Measurements from ENCODE around the gene CFAP65. TPM values are rescaled to one million over a fixed set of nuclear protein-coding genes. Genes with fewer than 3 reads are reported as not detected.

Gene CFAP65
- total and polyA plus RNA-seq, 2 of the 13 experiments (the other 11 are each of a cell fraction or from before 2014, with no cell fraction given): 0.05 TPM; not detected in 1

DNA sequence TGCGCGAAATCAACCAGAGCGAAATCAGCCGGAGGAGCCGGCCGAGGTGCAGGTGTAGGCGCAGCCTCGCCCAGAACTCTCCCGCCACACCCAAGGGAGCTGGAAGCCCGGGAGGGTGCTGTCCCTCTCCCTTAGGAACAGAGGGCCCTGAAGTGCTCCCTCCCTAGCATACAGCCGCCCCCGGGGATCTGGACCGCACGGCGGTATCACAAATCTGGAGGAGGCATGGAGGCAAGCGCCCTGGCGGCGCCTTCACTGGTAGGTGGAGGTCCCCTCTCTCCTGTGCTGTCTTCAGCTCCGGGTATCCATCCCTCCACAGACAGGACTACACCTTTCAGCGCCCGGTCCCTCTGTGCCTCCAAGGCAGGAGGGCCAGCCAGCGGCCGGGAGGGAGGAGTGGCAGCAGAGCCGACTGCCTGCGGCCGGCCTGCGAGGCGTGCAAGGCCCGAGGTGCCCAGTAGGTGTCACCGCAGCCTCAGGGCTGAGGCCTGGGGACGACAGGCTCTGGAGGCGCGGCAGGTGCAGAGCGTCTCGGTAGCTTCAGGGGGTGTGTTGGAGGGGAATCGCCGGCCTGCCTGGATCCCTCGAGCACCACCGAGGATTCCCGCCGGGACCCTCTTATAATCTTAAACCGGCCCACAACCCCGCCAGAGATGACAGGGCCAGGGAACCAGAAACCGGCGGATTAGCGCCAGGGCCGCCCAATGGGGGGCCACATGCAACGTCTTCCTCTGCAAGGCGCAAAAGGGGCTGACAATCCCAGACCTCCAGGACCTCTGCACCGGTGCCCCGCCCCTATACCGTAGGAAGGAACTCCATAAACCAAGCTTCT lies 16.6 kb upstream of the CFAP65 start (continued):
- TF ChIP-seq, protein P1, sequence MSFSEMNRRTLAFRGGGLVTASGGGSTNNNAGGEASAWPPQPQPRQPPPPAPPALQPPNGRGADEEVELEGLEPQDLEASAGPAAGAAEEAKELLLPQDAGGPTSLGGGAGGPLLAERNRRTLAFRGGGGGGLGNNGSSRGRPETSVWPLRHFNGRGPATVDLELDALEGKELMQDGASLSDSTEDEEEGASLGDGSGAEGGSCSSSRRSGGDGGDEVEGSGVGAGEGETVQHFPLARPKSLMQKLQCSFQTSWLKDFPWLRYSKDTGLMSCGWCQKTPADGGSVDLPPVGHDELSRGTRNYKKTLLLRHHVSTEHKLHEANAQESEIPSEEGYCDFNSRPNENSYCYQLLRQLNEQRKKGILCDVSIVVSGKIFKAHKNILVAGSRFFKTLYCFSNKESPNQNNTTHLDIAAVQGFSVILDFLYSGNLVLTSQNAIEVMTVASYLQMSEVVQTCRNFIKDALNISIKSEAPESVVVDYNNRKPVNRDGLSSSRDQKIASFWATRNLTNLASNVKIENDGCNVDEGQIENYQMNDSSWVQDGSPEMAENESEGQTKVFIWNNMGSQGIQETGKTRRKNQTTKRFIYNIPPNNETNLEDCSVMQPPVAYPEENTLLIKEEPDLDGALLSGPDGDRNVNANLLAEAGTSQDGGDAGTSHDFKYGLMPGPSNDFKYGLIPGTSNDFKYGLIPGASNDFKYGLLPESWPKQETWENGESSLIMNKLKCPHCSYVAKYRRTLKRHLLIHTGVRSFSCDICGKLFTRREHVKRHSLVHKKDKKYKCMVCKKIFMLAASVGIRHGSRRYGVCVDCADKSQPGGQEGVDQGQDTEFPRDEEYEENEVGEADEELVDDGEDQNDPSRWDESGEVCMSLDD (CRISPR knock-in tag; IDR thresholded peaks at IDR 0.05; ENCODE audit: borderline replicate concordance): no peak
- TF ChIP-seq, protein P2, sequence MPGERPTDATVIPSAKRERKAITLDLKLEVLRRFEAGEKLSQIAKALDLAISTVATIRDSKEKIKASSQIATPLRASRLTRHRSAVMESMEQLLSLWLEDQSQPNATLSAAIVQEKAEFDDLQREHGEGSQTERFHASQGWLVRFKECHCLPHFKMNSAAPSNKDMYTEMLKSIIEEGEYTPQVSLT (CRISPR knock-in tag; IDR thresholded peaks at IDR 0.05; ENCODE audit: borderline replicate concordance, low read depth): no peak
- TF ChIP-seq ARID2 (CRISPR knock-in tag; IDR thresholded peaks at IDR 0.05; ENCODE audit: borderline replicate concordance): no peak
- peak; percentile 74; the same call in 1 of the 2 replicates for TF ChIP-seq ISL2 (CRISPR knock-in tag; IDR thresholded peaks at IDR 0.05)
- TF ChIP-seq, protein P3, sequence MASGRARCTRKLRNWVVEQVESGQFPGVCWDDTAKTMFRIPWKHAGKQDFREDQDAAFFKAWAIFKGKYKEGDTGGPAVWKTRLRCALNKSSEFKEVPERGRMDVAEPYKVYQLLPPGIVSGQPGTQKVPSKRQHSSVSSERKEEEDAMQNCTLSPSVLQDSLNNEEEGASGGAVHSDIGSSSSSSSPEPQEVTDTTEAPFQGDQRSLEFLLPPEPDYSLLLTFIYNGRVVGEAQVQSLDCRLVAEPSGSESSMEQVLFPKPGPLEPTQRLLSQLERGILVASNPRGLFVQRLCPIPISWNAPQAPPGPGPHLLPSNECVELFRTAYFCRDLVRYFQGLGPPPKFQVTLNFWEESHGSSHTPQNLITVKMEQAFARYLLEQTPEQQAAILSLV (CRISPR knock-in tag; IDR thresholded peaks at IDR 0.05; ENCODE audit: borderline replicate concordance): peak; percentile 82; the same call in 1 of the 2 replicates
- TF ChIP-seq ZNF567 (CRISPR knock-in tag; IDR thresholded peaks at IDR 0.05; ENCODE audit: borderline replicate concordance): peak; percentile 91; the same call in 1 of the 2 replicates
- TF ChIP-seq ZNF674 (CRISPR knock-in tag; IDR thresholded peaks at IDR 0.05; ENCODE audit: low read depth): no peak
- TF ChIP-seq SCMH1 (CRISPR knock-in tag; IDR thresholded peaks at IDR 0.05; ENCODE audit: borderline replicate concordance): no peak
- no peak for TF ChIP-seq NFIB (CRISPR knock-in tag; IDR thresholded peaks at IDR 0.05; ENCODE audit: borderline replicate concordance)
- TF ChIP-seq ZNF768 (CRISPR knock-in tag; IDR thresholded peaks at IDR 0.05): peak; percentile 61
- TF ChIP-seq, protein P4, sequence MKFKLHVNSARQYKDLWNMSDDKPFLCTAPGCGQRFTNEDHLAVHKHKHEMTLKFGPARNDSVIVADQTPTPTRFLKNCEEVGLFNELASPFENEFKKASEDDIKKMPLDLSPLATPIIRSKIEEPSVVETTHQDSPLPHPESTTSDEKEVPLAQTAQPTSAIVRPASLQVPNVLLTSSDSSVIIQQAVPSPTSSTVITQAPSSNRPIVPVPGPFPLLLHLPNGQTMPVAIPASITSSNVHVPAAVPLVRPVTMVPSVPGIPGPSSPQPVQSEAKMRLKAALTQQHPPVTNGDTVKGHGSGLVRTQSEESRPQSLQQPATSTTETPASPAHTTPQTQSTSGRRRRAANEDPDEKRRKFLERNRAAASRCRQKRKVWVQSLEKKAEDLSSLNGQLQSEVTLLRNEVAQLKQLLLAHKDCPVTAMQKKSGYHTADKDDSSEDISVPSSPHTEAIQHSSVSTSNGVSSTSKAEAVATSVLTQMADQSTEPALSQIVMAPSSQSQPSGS (CRISPR knock-in tag; IDR thresholded peaks at IDR 0.05): 0 out of 2 replicates have a peak, but pooled peaks have one; percentile 39
- TF ChIP-seq NBN (conservative IDR thresholded peaks at IDR 0.05): no peak
- TF ChIP-seq ARNTL (CRISPR knock-in tag; IDR thresholded peaks at IDR 0.05): no peak
- TF ChIP-seq FOXA3 (CRISPR knock-in tag; IDR thresholded peaks at IDR 0.05): peak; percentile 54; the same call in 1 of the 2 replicates
- TF ChIP-seq, protein P5, sequence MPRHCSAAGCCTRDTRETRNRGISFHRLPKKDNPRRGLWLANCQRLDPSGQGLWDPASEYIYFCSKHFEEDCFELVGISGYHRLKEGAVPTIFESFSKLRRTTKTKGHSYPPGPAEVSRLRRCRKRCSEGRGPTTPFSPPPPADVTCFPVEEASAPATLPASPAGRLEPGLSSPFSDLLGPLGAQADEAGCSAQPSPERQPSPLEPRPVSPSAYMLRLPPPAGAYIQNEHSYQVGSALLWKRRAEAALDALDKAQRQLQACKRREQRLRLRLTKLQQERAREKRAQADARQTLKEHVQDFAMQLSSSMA (CRISPR knock-in tag; IDR thresholded peaks at IDR 0.05): no peak
- 0 out of 2 replicates have a peak, but pooled peaks have one; percentile 51 for TF ChIP-seq GATAD2A (CRISPR knock-in tag; IDR thresholded peaks at IDR 0.05)
- peak; percentile 100 for TF ChIP-seq RAD21 (CRISPR knock-in tag; IDR thresholded peaks at IDR 0.05)
- no peak for TF ChIP-seq ZNF777 (CRISPR knock-in tag; IDR thresholded peaks at IDR 0.05)
- TF ChIP-seq, protein P6, sequence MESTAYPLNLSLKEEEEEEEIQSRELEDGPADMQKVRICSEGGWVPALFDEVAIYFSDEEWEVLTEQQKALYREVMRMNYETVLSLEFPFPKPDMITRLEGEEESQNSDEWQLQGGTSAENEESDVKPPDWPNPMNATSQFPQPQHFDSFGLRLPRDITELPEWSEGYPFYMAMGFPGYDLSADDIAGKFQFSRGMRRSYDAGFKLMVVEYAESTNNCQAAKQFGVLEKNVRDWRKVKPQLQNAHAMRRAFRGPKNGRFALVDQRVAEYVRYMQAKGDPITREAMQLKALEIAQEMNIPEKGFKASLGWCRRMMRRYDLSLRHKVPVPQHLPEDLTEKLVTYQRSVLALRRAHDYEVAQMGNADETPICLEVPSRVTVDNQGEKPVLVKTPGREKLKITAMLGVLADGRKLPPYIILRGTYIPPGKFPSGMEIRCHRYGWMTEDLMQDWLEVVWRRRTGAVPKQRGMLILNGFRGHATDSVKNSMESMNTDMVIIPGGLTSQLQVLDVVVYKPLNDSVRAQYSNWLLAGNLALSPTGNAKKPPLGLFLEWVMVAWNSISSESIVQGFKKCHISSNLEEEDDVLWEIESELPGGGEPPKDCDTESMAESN (CRISPR knock-in tag; conservative IDR thresholded peaks at IDR 0.05): peak; percentile 62; the same call in 1 of the 2 replicates
- peak; percentile 75; the same call in 1 of the 2 replicates for TF ChIP-seq MYNN (CRISPR knock-in tag; IDR thresholded peaks at IDR 0.05; ENCODE audit: low read depth)
- no peak for TF ChIP-seq HNRNPL (IDR thresholded peaks at IDR 0.05; ENCODE audit: low read depth, low read length)

All from HepG2 (cell line).